Activated naive CD8-positive, alpha-beta T cell treated with anti-CD3 and anti-CD28 coated beads, Interleukin-2, amount 50 U/mL, for 16 hours (primary cell): ENCODE results near the gene HOMEZ.
"Not testable (repeated sequence)": the region's sequence is repeated elsewhere in the genome, so short reads cannot be mapped to it uniquely, and the experiment has no call there.

Source experiments
- DNase-seq: peaks from one replicate; pipeline ENCODE4 v3.0.0-alpha.2; 2020; ENCODE audit warnings: low read depth, low spot score

Gene HOMEZ

GRCh38 chr14:23286020-23286901, at the start of gene HOMEZ:
Gene HOMEZ, minus strand, starts transcription at chr14:23286132. Its CDS starts 180 bp downstream, at chr14:23285952.
- peak; percentile 99 for DNase-seq

GRCh38 chr14:23335623-23336022, 49.7 kb upstream of the HOMEZ start:
- DNase-seq: no peak

GRCh38 chr14:23327947-23328744, 42.2 kb upstream of the HOMEZ start:
- peak; percentile 45 for DNase-seq

- DNase-seq: no peak
Observed at GRCh38 chr14:23326491-23327332, 40.8 kb upstream of the HOMEZ start.

- DNase-seq: not testable (repeated sequence)
Observed at GRCh38 chr14:23325746-23326145, 39.8 kb upstream of the HOMEZ start.

GRCh38 chr14:23324993-23325392, 39.1 kb upstream of the HOMEZ start:
- no peak for DNase-seq

GRCh38 chr14:23324455-23324846, 38.5 kb upstream of the HOMEZ start:
- DNase-seq: no peak

- no peak for DNase-seq
Observed at GRCh38 chr14:23323838-23324454, 38.0 kb upstream of the HOMEZ start.

- DNase-seq: no peak
Observed at GRCh38 chr14:23322568-23323517, 36.9 kb upstream of the HOMEZ start.

GRCh38 chr14:23321572-23322547, 35.9 kb upstream of the HOMEZ start:
- DNase-seq: no peak

- peak; percentile 95 for DNase-seq
Observed at GRCh38 chr14:23320584-23321571, 34.9 kb upstream of the HOMEZ start, which contains the start of gene PABPN1. Gene PABPN1, plus strand, starts transcription at chr14:23321457. Its CDS starts 13 bp downstream, at chr14:23321470.

GRCh38 chr14:23319746-23320583, 34.0 kb upstream of the HOMEZ start:
- DNase-seq: no peak

- DNase-seq: no peak
Observed at GRCh38 chr14:23316300-23316699, 30.4 kb upstream of the HOMEZ start.

GRCh38 chr14:23310546-23310945, 24.6 kb upstream of the HOMEZ start:
- no peak for DNase-seq

GRCh38 chr14:23308721-23309445, 23.0 kb upstream of the HOMEZ start:
- DNase-seq: no peak
